ENCODE data around the gene CARD8.

The CARD8 gene

GRCh38 chr19:48174445-48175030 lies 81.2 kb downstream of the CARD8 start:
- no peak for DNase-seq
- no peak overlapping the region for H3K27ac ChIP-seq
- peaks cover 10 to 42% (median 25%) of the 10 kb centered on the region in 3 donors for H3K36me3 ChIP-seq
- H3K27me3 ChIP-seq, result no peaks in the 10 kb centered on the region
- H3K4me3 ChIP-seq, result no peak overlapping the region
- H3K9me3 ChIP-seq, result no peaks in the 10 kb centered on the region
- H3K4me1 ChIP-seq, result peaks cover 0 to 15% (median 12%) of the 10 kb centered on the region in 4 donors
- intact Hi-C loops (cut with DNase I; ENCODE audit: low total_unique reads), result loop anchor here (10.0 kb wide), 1 partner anchor 80 kb away; the partner anchor contains the start of gene CARD8
- TF ChIP-seq, protein P1, sequence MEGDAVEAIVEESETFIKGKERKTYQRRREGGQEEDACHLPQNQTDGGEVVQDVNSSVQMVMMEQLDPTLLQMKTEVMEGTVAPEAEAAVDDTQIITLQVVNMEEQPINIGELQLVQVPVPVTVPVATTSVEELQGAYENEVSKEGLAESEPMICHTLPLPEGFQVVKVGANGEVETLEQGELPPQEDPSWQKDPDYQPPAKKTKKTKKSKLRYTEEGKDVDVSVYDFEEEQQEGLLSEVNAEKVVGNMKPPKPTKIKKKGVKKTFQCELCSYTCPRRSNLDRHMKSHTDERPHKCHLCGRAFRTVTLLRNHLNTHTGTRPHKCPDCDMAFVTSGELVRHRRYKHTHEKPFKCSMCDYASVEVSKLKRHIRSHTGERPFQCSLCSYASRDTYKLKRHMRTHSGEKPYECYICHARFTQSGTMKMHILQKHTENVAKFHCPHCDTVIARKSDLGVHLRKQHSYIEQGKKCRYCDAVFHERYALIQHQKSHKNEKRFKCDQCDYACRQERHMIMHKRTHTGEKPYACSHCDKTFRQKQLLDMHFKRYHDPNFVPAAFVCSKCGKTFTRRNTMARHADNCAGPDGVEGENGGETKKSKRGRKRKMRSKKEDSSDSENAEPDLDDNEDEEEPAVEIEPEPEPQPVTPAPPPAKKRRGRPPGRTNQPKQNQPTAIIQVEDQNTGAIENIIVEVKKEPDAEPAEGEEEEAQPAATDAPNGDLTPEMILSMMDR (IDR thresholded peaks at IDR 0.05), result no peak

- H3K4me3 ChIP-seq, result no peak overlapping the region
- TF ChIP-seq, protein P1 (IDR thresholded peaks at IDR 0.05), result no peak
- H3K27me3 ChIP-seq, result no peaks in the 10 kb centered on the region
- H3K27ac ChIP-seq, result no peak overlapping the region
- peaks cover 0 to 19% (median 17%) of the 10 kb centered on the region in 4 donors for H3K4me1 ChIP-seq
- DNase-seq, result no peak
- H3K9me3 ChIP-seq, result no peaks in the 10 kb centered on the region
- H3K36me3 ChIP-seq, result peaks cover 8 to 38% (median 22%) of the 10 kb centered on the region in 3 donors
- intact Hi-C loops (cut with DNase I; ENCODE audit: low total_unique reads), result loop anchor here (10.0 kb wide), 1 partner anchor 83 kb away; the partner anchor contains the start of gene CARD8
Measured at GRCh38 chr19:48171710-48172109, 84.0 kb downstream of the CARD8 start.

- H3K4me3 ChIP-seq, result peak overlapping the region; percentile 83 to 84
- peaks cover 0 to 19% (median 17%) of the 10 kb centered on the region in 4 donors for H3K4me1 ChIP-seq
- H3K27ac ChIP-seq, result peak overlapping the region; percentile 86 to 89
- no peaks in the 10 kb centered on the region for H3K27me3 ChIP-seq
- intact Hi-C loops (cut with DNase I; ENCODE audit: low total_unique reads), result loop anchor here (10.0 kb wide), 1 partner anchor 84 kb away; the partner anchor contains the start of gene CARD8
- TF ChIP-seq, protein P1 (IDR thresholded peaks at IDR 0.05), result no peak
- H3K9me3 ChIP-seq, result no peaks in the 10 kb centered on the region
- no peak for DNase-seq
- H3K36me3 ChIP-seq, result peaks cover 8 to 38% (median 22%) of the 10 kb centered on the region in 3 donors
Measured at GRCh38 chr19:48170817-48171347, 84.8 kb downstream of the CARD8 start.

DNA sequence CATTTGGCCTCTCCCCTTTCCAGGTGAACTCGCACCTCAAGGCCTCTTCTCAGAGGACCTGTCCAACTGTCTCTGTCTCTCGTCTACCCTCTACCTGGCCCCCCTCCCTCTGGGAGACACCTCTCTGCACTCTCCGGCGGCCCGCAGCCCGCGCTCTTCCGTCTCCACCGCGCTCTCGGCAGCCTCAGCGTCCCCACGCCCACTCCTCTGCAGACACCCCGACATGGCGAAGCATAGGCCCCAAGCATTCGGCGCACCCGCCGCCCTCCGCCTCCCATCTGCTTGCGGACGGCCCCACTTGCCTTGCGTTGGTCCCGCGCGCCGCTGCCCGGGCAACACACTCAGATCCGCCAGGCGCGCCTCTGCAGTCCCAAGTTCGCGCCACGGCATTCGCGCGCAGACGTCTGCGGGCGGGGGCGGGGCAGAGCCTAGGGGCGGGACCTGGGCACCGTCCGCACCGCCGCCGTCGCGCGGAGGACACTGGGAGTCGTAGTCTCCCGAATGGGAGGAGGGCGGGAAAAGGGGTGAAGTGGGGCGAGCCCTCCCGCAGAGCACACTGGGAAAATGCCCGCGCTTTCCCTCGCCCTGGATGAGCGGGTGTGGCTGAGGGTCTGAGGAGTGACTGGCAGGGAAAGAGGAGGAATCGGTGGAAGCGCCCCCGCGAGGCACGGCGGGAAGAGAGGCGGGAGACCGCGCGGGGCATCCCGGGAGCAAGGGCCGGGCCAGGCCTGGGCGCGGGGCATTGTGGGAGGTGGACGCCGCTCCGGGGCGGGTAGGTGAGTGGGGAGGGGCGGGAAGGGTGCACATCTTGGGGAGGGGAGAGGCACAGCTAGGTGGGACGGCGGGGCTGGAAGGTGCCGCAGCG lies 85.5 kb downstream of the CARD8 start, which contains the start of the genes LIG1 and ZSWIM9:
Gene LIG1, minus strand, starts transcription at position 406 of the 865 bp plus-strand sequence. CDS start 4,778 bp downstream, outside the sequence.
Gene ZSWIM9, plus strand, starts transcription at position 742 of the 865 bp plus-strand sequence. CDS start 1,123 bp downstream, outside the sequence.
- Histone ChIP-seq H3K36me3 (peaks cover 8 to 30% (median 16%) of the 10 kb centered on the region in 3 donors), H3K9me3 (no peaks in the 10 kb centered on the region), H3K4me1 (peaks cover 0 to 19% (median 17%) of the 10 kb centered on the region in 4 donors), H3K27me3 (no peaks in the 10 kb centered on the region), H3K27ac (peak within 1 kb of the TSS; percentile 86 to 89), H3K4me3 (peak within 1 kb of the TSS; percentile 83 to 84)
- intact Hi-C loops (cut with DNase I; ENCODE audit: low total_unique reads), result loop anchor here (10.0 kb wide), 1 partner anchor 85 kb away; the partner anchor contains the start of gene CARD8
- TF ChIP-seq, protein P1 (IDR thresholded peaks at IDR 0.05), result no peak
- DNase-seq, result peak; percentile 88 to 95

- peak overlapping the region; percentile 86 to 89 for H3K27ac ChIP-seq
- H3K27me3 ChIP-seq, result no peaks in the 10 kb centered on the region
- peaks cover 0 to 19% (median 17%) of the 10 kb centered on the region in 4 donors for H3K4me1 ChIP-seq
- peaks cover 4 to 24% (median 15%) of the 10 kb centered on the region in 3 donors for H3K36me3 ChIP-seq
- peak overlapping the region; percentile 83 to 84 for H3K4me3 ChIP-seq
- TF ChIP-seq, protein P1 (IDR thresholded peaks at IDR 0.05), result no peak
- DNase-seq, result peak; percentile 45 to 76
- intact Hi-C loops (cut with DNase I; ENCODE audit: low total_unique reads), result no loop called here
- H3K9me3 ChIP-seq, result no peaks in the 10 kb centered on the region
Measured at GRCh38 chr19:48169578-48169938, 86.2 kb downstream of the CARD8 start.

Measured in tibial artery (tissue), 4 donors.